GM18505 (cell line): Measurements from ENCODE around the gene NEDD1.

Experiments
- ATAC-seq: cut with Tn5 transposase; IDR thresholded peaks from one replicate; pipeline ENCODE4 v1.9.1; 2021; ENCODE audit not compliant: unreplicated experiment
- POLR2A ChIP-seq: IDR thresholded peaks from 4 replicates; pipeline ENCODE4 v1.6.1; 2011; ENCODE audit warnings: borderline replicate concordance; ENCODE audit not compliant: insufficient read depth, insufficient read length; ENCODE audit errors: extremely low read depth

NEDD1 gene

GRCh38 chr12:96881608-96882007 is 25.4 kb upstream of the NEDD1 start:
- no peak for ATAC-seq
- TF ChIP-seq POLR2A = no peak

GRCh38 chr12:96882862-96883261 is 24.2 kb upstream of the NEDD1 start:
- ATAC-seq = no peak
- no peak for TF ChIP-seq POLR2A

DNA sequence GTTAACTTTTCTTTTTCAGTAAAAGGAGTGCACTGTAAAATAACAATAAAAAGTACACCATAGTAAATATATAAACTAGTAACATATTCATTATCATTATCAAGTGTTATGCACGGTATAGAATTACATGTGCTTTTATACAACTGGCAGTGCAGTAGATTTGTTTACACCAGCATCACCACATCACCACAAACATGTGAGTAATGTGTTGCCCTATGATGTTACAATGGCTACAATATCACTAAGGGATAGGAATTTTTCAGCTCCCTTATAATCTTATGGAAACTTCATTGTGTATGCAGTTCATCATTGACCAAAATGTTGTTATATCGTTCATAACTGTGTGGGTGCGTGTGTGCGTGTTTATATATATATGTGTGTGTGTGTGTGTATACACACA is 23.5 kb upstream of the NEDD1 start:
- no peak for TF ChIP-seq POLR2A
- ATAC-seq = no peak

DNA sequence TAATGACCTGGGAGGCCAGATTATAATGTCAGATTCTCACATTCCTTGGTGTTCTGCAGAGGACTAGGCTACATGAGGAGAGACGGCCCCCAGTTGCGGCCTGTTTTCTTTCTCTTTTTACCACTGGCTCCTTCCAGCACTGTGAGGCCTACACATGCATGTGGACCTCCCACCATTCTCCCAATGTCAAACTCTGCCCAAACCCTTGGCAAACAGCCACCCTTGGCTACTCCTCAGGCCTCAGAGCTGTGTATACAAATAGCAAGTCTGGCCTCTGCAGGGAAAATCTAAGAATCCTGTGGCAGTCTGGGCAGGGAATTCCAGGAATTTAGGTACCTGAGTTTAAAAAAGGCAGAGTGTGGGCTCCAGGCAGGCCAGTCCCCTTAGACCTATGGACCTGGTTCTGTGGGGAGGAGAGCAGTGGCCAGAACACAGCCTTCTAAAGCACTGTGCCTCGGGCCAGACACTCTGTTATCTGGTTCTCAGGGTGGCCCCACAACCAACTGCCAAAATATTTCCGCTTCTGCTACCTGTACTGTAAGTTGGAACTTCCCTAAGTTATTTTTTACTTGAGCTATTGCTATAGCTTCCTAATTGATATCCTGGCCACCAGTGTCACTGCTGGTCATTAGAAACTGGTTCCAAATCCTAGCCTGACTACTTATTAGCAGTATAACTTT is 19.9 kb upstream of the NEDD1 start:
- no peak for TF ChIP-seq POLR2A
- no peak for ATAC-seq

- no peak for TF ChIP-seq POLR2A
- no peak for ATAC-seq
Measured at GRCh38 chr12:96889273-96889933, 17.7 kb upstream of the NEDD1 start.

- TF ChIP-seq POLR2A = no peak
Measured at GRCh38 chr12:96890331-96890730, 16.7 kb upstream of the NEDD1 start.

DNA sequence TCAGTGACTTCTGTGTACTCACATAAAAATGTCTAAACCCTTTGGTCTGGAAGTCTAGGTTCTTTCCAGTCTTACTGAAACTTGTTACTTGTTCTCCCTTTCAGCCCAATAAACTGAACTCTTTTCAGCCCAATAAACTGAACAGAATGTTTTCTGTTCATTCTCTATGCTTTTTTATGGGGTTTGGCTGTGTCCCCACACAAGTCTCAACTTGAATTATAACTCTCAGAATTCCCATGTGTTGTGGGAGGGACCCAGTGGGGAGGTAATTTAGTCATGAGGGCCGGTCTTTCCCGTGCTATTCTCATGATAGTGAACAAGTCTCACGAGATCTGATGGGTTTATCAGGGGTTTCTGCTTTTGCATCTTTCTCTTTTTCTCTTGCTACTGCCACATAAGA is 15.0 kb upstream of the NEDD1 start:
- TF ChIP-seq POLR2A = no peak
- no peak for ATAC-seq

More at GRCh38 chr12:96890331-96890730, 16.7 kb upstream of the NEDD1 start:
- ATAC-seq = no peak

DNA sequence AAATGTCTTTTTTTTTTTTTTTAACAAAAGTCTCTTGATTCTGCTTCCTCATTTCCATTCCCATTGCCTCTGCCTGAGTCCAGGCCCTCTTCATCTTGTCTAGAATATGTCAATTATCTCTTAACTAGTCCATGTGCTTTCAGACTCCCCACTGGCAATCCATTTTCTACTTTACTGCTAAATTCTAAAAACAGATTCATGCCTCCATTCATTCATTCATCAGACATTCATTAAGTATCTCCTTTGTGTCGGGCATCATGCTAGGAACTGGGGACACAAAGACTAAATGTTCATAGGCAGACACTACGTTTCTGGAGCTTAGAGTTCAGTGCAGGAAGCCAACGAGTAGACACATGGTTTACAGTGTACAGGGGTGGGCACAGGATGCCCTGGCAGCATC is 9.6 kb upstream of the NEDD1 start:
- TF ChIP-seq POLR2A = no peak
- ATAC-seq = no peak

DNA sequence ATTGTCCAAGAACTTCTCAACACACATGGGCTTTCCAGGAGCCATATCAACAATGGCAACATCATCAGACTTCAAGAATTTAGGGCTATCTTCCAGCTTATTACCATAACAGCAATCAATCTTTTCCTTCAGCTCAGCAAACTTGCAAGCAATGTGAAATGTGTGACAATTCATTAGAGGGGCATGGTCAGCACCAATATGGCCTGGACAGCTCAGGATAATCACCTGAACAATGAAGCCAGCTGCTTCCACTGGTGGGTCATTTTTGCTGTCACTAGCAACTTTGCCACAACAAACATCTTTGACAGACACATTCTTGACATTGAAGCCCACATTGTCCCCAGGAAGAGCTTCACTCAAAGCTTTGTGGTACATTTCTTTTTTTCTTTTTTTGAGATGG is 5.9 kb upstream of the NEDD1 start:
- no peak for TF ChIP-seq POLR2A
- no peak for ATAC-seq

GRCh38 chr12:96902076-96902475 is 5.0 kb upstream of the NEDD1 start:
- no peak for TF ChIP-seq POLR2A
- no peak for ATAC-seq

DNA sequence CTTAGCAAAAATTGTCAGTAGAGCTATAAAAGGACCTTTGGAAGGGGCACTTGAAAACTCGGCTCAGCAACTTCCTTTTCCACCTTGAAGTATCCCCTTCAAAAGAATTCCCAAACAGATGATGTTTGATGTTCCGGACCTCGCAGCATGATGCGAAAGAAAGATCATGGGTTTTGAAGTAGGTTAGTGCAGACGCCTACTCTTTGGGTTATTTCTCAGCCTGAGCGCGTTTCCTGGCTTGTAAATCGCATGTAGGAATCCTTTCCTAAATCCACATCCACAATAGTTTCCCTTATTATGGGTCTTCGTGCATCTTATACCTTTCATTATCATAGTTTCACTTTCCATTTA is 584 bp upstream of the NEDD1 start:
- ATAC-seq = no peak
- no peak for TF ChIP-seq POLR2A

GRCh38 chr12:96907671-96908422 is 790 bp downstream of the NEDD1 start:
- TF ChIP-seq POLR2A = no peak
- peak; percentile 23 for ATAC-seq

DNA sequence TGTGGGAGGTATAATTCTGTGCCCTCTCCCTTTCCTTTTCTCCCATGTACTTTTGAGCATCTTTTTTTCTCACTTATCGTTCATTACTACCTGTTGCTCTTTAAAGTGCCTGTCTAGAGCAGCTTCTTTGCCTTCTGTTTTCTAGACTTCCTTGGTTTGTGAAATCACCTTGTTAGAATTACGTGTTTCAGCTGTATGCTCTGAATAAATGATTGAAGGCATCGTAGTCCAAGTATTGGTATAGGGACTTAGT is 1.3 kb downstream of the NEDD1 start:
- no peak for TF ChIP-seq POLR2A
- no peak for ATAC-seq

DNA sequence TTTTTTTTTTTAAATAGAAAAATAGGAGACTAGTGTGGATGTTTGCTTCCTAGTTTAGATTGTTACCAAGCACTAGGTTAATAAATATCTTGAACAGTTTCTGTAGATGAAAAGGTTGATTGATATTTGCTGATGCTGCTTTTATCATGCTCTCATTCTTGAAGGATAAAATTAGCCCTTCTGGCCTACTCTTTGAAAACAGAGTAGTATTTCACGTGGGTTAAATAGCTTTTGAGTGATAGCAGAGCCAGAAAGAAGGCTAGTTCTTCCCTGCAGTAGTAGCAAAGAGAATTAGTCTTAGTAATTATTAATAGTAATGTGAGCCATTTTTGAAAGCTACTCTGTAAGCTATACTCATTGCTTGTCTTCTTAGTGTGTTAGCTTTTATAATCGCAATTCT is 5.2 kb downstream of the NEDD1 start:
- TF ChIP-seq POLR2A = no peak
- ATAC-seq = no peak
